CD8-positive, alpha-beta memory T cell (primary cell): ENCODE results near the gene PAK1. TPM values are rescaled to one million over a fixed set of nuclear protein-coding genes. Genes with fewer than 3 reads are reported as not detected.

ENCODE experiments used
- polyA plus RNA-seq: library from polyadenylated mRNA; unstranded; fragments of 300-500 nt; fragmentation: Illumina TruSeq; gene quantifications from one replicate; pipeline ENCODE4 v1.2.3, GENCODE V29; 2021
- total RNA-seq, 2 experiments: library from RNA; stranded (reverse); gene quantifications; one replicate each; pipeline ENCODE4 v1.2.3, GENCODE V29; 2021

Gene PAK1
- total and polyA plus RNA-seq, 3 experiments from 2014 or later, result 9.3 to 32.1 (median 25.9) TPM

Other genes with a start within 250 kb of the PAK1 start
- gene GDPD4, start 172.4 kb downstream of the PAK1 start, total RNA-seq, result not detected
- not detected for gene GDPD4, start 172.4 kb downstream of the PAK1 start, polyA plus RNA-seq
- gene AQP11, start 115.9 kb upstream of the PAK1 start, total RNA-seq, result under 1 TPM; 0.11 to 0.50 TPM
- 1.4 TPM for gene AQP11, start 115.9 kb upstream of the PAK1 start, polyA plus RNA-seq
- gene CLNS1A, start 163.7 kb upstream of the PAK1 start, total RNA-seq, result 100 to 1,000 TPM; 138 to 143 TPM
- 114 TPM for gene CLNS1A, start 163.7 kb upstream of the PAK1 start, polyA plus RNA-seq